HEK293T (cell line): ENCODE data around the gene SORBS1.

ENCODE experiments used
- BHLHE40 ChIP-seq: fragments of 450-650 bp; IDR thresholded peaks from 2 replicates; pipeline ENCODE4 v1.6.1; 2016; ENCODE audit warnings: mild to moderate bottlenecking, moderate library complexity, borderline replicate concordance
- CTBP1 ChIP-seq: fragments of 450-650 bp; IDR thresholded peaks from 2 replicates; pipeline ENCODE4 v1.6.1; 2016; ENCODE audit warnings: borderline replicate concordance
- ELF4 ChIP-seq: fragments of 450-650 bp; IDR thresholded peaks from 2 replicates; pipeline ENCODE4 v1.6.1; 2017; ENCODE audit warnings: antibody characterized with exemption
- FOXM1 ChIP-seq: fragments of 450-650 bp; IDR thresholded peaks from 2 replicates; pipeline ENCODE4 v1.6.1; 2017; ENCODE audit warnings: mild to moderate bottlenecking, borderline replicate concordance
- SP1 ChIP-seq: fragments of 450-650 bp; IDR thresholded peaks from 2 replicates; pipeline ENCODE4 v1.6.1; 2017
- TF ChIP-seq, protein P1 (sequence below): fragments of 450-650 bp; IDR thresholded peaks from 2 replicates; pipeline ENCODE4 v1.6.1; 2016

DNA sequence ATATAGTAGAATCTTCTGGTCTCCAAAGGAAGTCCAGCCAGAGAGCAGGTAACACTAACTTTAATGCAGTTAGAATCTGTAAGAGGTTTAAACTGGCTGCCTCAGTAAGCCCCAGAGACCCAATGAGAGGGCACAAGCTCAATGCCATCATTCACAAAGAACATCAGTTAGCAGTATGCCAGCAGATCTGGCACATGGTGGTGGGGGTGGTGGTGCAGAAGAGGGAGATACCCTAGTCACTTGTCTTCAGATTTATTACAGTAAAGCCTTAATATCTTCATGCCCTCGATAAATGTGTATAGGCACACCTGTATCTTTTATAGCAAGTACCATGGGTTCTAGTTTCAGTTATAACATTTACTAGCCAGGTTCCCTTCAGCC, 86.2 kb downstream of the SORBS1 start:
- no peak for TF ChIP-seq CTBP1
- TF ChIP-seq, protein P1, sequence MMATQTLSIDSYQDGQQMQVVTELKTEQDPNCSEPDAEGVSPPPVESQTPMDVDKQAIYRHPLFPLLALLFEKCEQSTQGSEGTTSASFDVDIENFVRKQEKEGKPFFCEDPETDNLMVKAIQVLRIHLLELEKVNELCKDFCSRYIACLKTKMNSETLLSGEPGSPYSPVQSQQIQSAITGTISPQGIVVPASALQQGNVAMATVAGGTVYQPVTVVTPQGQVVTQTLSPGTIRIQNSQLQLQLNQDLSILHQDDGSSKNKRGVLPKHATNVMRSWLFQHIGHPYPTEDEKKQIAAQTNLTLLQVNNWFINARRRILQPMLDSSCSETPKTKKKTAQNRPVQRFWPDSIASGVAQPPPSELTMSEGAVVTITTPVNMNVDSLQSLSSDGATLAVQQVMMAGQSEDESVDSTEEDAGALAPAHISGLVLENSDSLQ: no peak
- TF ChIP-seq SP1: no peak
- TF ChIP-seq BHLHE40: no peak
- no peak for TF ChIP-seq ELF4
- no peak for TF ChIP-seq FOXM1
